ENCODE data around the gene MLYCD.

Gene MLYCD

GRCh38 chr16:83925095-83925905 is 26.4 kb downstream of the MLYCD start:
- in situ Hi-C loops (cut with MboI; ENCODE audit: low sequenced_read_pairs), result no loop called here

GRCh38 chr16:83925957-83926725 is 27.2 kb downstream of the MLYCD start:
- in situ Hi-C loops (cut with MboI; ENCODE audit: low sequenced_read_pairs), result no loop called here

- in situ Hi-C loops (cut with MboI; ENCODE audit: low sequenced_read_pairs), result no loop called here
These were observed 27.9 kb downstream of the MLYCD start for GRCh38 chr16:83926726-83927397.

- in situ Hi-C loops (cut with MboI; ENCODE audit: low sequenced_read_pairs), result no loop called here
These were observed 29.6 kb downstream of the MLYCD start for GRCh38 chr16:83928341-83929055.

GRCh38 chr16:83929811-83930555 is 31.1 kb downstream of the MLYCD start:
- in situ Hi-C loops (cut with MboI; ENCODE audit: low sequenced_read_pairs), result no loop called here

GRCh38 chr16:83930730-83931500 is 32.0 kb downstream of the MLYCD start:
- in situ Hi-C loops (cut with MboI; ENCODE audit: low sequenced_read_pairs), result no loop called here

- in situ Hi-C loops (cut with MboI; ENCODE audit: low sequenced_read_pairs), result no loop called here
These were observed 32.6 kb downstream of the MLYCD start for GRCh38 chr16:83931556-83931955.

GRCh38 chr16:83932304-83932703 is 33.4 kb downstream of the MLYCD start:
- in situ Hi-C loops (cut with MboI; ENCODE audit: low sequenced_read_pairs), result no loop called here

- in situ Hi-C loops (cut with MboI; ENCODE audit: low sequenced_read_pairs), result no loop called here
These were observed 34.2 kb downstream of the MLYCD start for GRCh38 chr16:83932955-83933673.

GRCh38 chr16:83933885-83934683 is 35.2 kb downstream of the MLYCD start:
- in situ Hi-C loops (cut with MboI; ENCODE audit: low sequenced_read_pairs), result no loop called here

GRCh38 chr16:83934684-83934977 is 35.7 kb downstream of the MLYCD start:
- in situ Hi-C loops (cut with MboI; ENCODE audit: low sequenced_read_pairs), result no loop called here

- in situ Hi-C loops (cut with MboI; ENCODE audit: low sequenced_read_pairs), result no loop called here
These were observed 36.3 kb downstream of the MLYCD start for GRCh38 chr16:83935005-83935857.

GRCh38 chr16:83935858-83936255 is 36.9 kb downstream of the MLYCD start:
- in situ Hi-C loops (cut with MboI; ENCODE audit: low sequenced_read_pairs), result no loop called here

GRCh38 chr16:83936581-83937165 is 37.8 kb downstream of the MLYCD start:
- in situ Hi-C loops (cut with MboI; ENCODE audit: low sequenced_read_pairs), result no loop called here

GRCh38 chr16:83937267-83937666 is 38.4 kb downstream of the MLYCD start:
- in situ Hi-C loops (cut with MboI; ENCODE audit: low sequenced_read_pairs), result no loop called here

- in situ Hi-C loops (cut with MboI; ENCODE audit: low sequenced_read_pairs), result no loop called here
These were observed 39.3 kb downstream of the MLYCD start for GRCh38 chr16:83937922-83938885.
